Ishikawa (cell line): ENCODE measurements around the gene GYS2.

Experiments
- CEBPB ChIP-seq: IDR thresholded peaks from 2 replicates; pipeline ENCODE4 v1.6.1; 2012
- CREB1 ChIP-seq: IDR thresholded peaks from 2 replicates; pipeline ENCODE4 v1.6.1; 2012; ENCODE audit warnings: low read depth
- EGR1 ChIP-seq: IDR thresholded peaks from 2 replicates; pipeline ENCODE4 v1.6.1; 2012
- EP300 ChIP-seq: IDR thresholded peaks from 2 replicates; pipeline ENCODE4 v1.6.1; 2012; ENCODE audit warnings: borderline replicate concordance
- FOXM1 ChIP-seq: IDR thresholded peaks from 2 replicates; pipeline ENCODE4 v1.6.1; 2012; ENCODE audit warnings: low read depth, borderline replicate concordance
- NFIC ChIP-seq: IDR thresholded peaks from 2 replicates; pipeline ENCODE4 v1.6.1; 2012
- RAD21 ChIP-seq: IDR thresholded peaks from 2 replicates; pipeline ENCODE4 v1.6.1; 2012; ENCODE audit warnings: low read depth
- TAF1 ChIP-seq: IDR thresholded peaks from 2 replicates; pipeline ENCODE4 v1.6.1; 2012; ENCODE audit warnings: low read depth, mild to moderate bottlenecking
- TCF12 ChIP-seq: IDR thresholded peaks from 2 replicates; pipeline ENCODE4 v1.6.1; 2012; ENCODE audit warnings: low read depth
- TEAD4 ChIP-seq: IDR thresholded peaks from 2 replicates; pipeline ENCODE4 v1.6.1; 2012
- YY1 ChIP-seq: IDR thresholded peaks from 2 replicates; pipeline ENCODE4 v1.6.1; 2012; ENCODE audit warnings: low read depth
- ZBTB7A ChIP-seq: IDR thresholded peaks from 2 replicates; pipeline ENCODE4 v1.6.1; 2012; ENCODE audit warnings: low read depth
- TF ChIP-seq, protein P1 (sequence below): IDR thresholded peaks from 2 replicates; pipeline ENCODE4 v1.6.1; 2012
- TF ChIP-seq, protein P2 (sequence below): IDR thresholded peaks from 2 replicates; pipeline ENCODE4 v1.6.1; 2012; ENCODE audit warnings: low read depth, mild to moderate bottlenecking
- TF ChIP-seq, protein P3 (sequence below): IDR thresholded peaks from 2 replicates; pipeline ENCODE4 v1.6.1; 2012

The GYS2 gene

DNA sequence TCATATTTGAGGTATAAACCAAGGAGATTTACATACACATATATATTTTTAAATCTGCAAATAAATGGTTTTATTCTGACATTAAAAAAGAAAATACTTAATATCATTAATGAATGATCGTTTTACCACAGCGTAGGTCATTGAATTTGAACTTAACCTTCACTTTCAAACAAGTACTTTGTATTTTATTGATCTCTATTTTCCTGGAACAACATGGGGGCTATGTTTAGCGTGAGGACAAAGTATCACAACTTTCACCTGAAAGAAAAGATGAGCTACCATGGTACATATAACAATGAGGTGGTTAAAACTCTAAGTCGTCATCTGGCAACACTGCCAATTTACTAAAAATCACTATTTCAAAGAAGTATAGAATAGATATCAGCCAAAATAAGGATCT is 6.0 kb downstream of the GYS2 start:
- TF ChIP-seq ZBTB7A (no peak), CREB1 (no peak), FOXM1 (no peak)

DNA sequence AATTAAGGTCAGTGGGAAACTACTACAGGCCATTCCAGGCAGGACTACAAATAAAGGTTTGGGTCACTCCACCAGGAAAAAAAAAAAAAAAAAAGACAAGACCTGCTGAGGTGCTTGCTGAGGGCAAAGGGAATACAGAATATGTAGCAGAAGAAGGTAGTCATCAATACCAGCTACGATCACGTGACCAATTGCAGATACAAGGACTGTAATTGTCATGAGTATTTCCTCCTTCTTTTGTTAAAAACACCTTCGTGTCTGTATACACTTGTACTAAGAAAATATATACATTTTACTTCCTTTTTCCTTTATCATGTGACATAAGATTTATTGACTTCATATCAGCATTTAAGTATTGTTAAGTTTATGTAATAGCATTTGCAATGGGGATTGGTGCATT is 19.2 kb downstream of the GYS2 start:
- no peak for TF ChIP-seq EP300
- TF ChIP-seq, protein P1, sequence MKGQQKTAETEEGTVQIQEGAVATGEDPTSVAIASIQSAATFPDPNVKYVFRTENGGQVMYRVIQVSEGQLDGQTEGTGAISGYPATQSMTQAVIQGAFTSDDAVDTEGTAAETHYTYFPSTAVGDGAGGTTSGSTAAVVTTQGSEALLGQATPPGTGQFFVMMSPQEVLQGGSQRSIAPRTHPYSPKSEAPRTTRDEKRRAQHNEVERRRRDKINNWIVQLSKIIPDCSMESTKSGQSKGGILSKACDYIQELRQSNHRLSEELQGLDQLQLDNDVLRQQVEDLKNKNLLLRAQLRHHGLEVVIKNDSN, result no peak
- TF ChIP-seq TCF12, result no peak
- no peak for TF ChIP-seq TEAD4
- no peak for TF ChIP-seq NFIC
- TF ChIP-seq ZBTB7A, result no peak
- no peak for TF ChIP-seq FOXM1
- TF ChIP-seq CEBPB, result no peak
- no peak for TF ChIP-seq TAF1
- no peak for TF ChIP-seq YY1
- TF ChIP-seq, protein P2, sequence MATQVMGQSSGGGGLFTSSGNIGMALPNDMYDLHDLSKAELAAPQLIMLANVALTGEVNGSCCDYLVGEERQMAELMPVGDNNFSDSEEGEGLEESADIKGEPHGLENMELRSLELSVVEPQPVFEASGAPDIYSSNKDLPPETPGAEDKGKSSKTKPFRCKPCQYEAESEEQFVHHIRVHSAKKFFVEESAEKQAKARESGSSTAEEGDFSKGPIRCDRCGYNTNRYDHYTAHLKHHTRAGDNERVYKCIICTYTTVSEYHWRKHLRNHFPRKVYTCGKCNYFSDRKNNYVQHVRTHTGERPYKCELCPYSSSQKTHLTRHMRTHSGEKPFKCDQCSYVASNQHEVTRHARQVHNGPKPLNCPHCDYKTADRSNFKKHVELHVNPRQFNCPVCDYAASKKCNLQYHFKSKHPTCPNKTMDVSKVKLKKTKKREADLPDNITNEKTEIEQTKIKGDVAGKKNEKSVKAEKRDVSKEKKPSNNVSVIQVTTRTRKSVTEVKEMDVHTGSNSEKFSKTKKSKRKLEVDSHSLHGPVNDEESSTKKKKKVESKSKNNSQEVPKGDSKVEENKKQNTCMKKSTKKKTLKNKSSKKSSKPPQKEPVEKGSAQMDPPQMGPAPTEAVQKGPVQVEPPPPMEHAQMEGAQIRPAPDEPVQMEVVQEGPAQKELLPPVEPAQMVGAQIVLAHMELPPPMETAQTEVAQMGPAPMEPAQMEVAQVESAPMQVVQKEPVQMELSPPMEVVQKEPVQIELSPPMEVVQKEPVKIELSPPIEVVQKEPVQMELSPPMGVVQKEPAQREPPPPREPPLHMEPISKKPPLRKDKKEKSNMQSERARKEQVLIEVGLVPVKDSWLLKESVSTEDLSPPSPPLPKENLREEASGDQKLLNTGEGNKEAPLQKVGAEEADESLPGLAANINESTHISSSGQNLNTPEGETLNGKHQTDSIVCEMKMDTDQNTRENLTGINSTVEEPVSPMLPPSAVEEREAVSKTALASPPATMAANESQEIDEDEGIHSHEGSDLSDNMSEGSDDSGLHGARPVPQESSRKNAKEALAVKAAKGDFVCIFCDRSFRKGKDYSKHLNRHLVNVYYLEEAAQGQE, result no peak
- no peak for TF ChIP-seq RAD21
- no peak for TF ChIP-seq CREB1
- TF ChIP-seq EGR1, result no peak
- TF ChIP-seq, protein P3, sequence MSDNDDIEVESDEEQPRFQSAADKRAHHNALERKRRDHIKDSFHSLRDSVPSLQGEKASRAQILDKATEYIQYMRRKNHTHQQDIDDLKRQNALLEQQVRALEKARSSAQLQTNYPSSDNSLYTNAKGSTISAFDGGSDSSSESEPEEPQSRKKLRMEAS, result no peak

DNA sequence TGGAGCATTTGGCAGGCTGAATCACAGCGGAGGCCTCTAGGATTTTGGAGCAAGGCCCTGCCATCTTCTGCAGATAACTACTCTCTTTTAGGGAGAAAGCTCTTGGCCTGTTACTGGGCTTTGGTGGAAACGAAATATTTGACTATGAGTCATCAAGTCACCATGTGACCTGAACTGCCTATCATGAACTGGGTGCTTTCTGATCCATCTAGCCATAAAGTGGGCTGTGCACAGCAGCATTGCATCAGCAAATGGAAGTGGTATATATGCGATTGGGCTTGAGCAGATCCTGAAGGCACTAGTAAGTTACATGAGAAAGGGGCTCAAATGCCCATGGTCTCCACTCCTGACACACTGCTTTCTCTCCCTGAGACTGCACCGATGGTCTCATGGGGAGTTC is 21.1 kb downstream of the GYS2 start:
- TF ChIP-seq EP300 (no peak), RAD21 (no peak)
- TF ChIP-seq, protein P1, result peak; percentile 45; the same call in 1 of the 2 replicates

DNA sequence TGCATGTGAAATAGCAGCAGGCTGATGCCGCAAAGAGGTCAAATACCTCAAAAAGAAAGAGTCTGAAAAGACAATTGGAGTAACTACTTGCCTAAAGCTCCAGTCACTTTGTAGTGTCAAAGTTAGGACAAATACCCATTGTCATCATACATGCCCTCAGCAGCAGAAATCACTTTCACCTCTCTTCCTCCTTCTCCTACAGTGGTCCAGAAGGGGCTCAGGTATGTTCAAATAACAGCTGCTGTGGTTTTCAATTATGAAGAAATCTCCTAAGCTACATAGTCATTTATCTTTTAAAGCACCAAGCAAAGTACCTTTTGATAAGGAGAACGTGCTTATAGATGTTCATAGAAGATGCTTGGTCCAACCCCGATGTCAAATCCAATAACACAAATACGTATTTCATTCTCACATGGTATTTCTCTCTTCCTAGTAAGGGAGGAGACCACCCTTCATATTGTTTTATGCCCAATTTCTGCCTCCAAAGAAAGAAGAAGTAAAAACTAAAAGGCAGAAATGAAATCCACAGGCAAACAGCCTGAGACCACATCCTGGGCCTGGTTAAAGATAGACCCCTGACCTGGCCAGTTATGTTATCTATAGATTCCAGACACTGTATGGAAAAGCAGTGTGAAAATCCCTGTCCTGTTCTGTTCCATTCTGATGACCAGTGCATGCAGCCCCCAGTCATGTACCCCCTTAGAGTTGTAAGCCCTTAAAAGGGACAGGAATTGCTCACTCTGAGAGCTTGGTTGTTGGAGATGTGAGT is 23.7 kb downstream of the GYS2 start:
- TF ChIP-seq CEBPB (no peak), YY1 (no peak)
- TF ChIP-seq, protein P2, result no peak

DNA sequence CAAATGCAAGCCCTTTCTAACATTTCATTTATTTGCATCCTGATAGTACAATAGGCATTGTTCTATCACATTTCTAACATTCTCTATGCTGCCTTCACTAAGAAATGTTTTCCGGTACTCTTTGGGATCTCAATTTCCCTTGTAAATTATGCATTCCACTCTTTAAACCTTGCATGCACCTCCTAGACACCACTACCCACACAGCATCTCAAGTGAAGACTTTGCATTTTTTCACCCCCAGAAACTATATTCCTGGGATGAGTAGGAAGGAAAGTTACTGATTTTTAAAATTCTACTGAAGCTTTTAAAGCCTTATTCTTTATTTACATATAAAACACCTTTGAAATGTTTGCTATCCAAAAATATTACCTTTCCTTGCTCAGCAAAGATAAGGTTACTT is 27.1 kb downstream of the GYS2 start:
- TF ChIP-seq TAF1 (no peak), YY1 (no peak), CEBPB (no peak), CREB1 (no peak), RAD21 (no peak), FOXM1 (no peak), NFIC (no peak), TCF12 (no peak), EGR1 (no peak), EP300 (no peak), TEAD4 (no peak), ZBTB7A (no peak)
- TF ChIP-seq, protein P3, result no peak
- TF ChIP-seq, protein P2, result no peak
- TF ChIP-seq, protein P1, result no peak
